Measurements from ENCODE around the gene TNS3.

The TNS3 gene

GRCh38 chr7:47325337-47325736 is 256.6 kb downstream of the TNS3 start:
- Histone ChIP-seq H3K36me3 (ENCODE audit: insufficient read depth, low read length) (no peaks in the 10 kb centered on the region), H3K9me3 (ENCODE audit: control insufficient read depth, insufficient read depth, low read length) (no peaks in the 10 kb centered on the region), H3K9ac (ENCODE audit: low read depth, low read length) (no peak overlapping the region), H3K4me1 (ENCODE audit: insufficient read depth, low read length) (peaks cover 24% of the 10 kb centered on the region)

- Histone ChIP-seq H3K9me3 (ENCODE audit: control insufficient read depth, insufficient read depth, low read length) (no peaks in the 10 kb centered on the region), H3K36me3 (ENCODE audit: insufficient read depth, low read length) (no peaks in the 10 kb centered on the region), H3K4me1 (ENCODE audit: insufficient read depth, low read length) (peaks cover 19% of the 10 kb centered on the region), H3K9ac (ENCODE audit: low read depth, low read length) (no peak overlapping the region)
These were observed 258.0 kb downstream of the TNS3 start for GRCh38 chr7:47323904-47324303.

- no peak overlapping the region for H3K9ac ChIP-seq (ENCODE audit: low read depth, low read length)
- peaks cover 13% of the 10 kb centered on the region; the same call in 1 of the 2 replicates for H3K4me1 ChIP-seq (ENCODE audit: insufficient read depth, low read length)
- H3K36me3 ChIP-seq (ENCODE audit: insufficient read depth, low read length): no peaks in the 10 kb centered on the region
- H3K9me3 ChIP-seq (ENCODE audit: control insufficient read depth, insufficient read depth, low read length): no peaks in the 10 kb centered on the region
These were observed 259.2 kb downstream of the TNS3 start for GRCh38 chr7:47322731-47323130.

GRCh38 chr7:47320296-47320695 is 261.6 kb downstream of the TNS3 start:
- no peaks in the 10 kb centered on the region for H3K9me3 ChIP-seq (ENCODE audit: control insufficient read depth, insufficient read depth, low read length)
- H3K9ac ChIP-seq (ENCODE audit: low read depth, low read length): no peak overlapping the region
- H3K4me1 ChIP-seq (ENCODE audit: insufficient read depth, low read length): peaks cover 5% of the 10 kb centered on the region; the same call in 1 of the 2 replicates
- no peaks in the 10 kb centered on the region for H3K36me3 ChIP-seq (ENCODE audit: insufficient read depth, low read length)

GRCh38 chr7:47318395-47319182 is 263.3 kb downstream of the TNS3 start:
- no peaks in the 10 kb centered on the region for H3K9me3 ChIP-seq (ENCODE audit: control insufficient read depth, insufficient read depth, low read length)
- no peak overlapping the region for H3K9ac ChIP-seq (ENCODE audit: low read depth, low read length)
- H3K36me3 ChIP-seq (ENCODE audit: insufficient read depth, low read length): no peaks in the 10 kb centered on the region
- peaks cover 18% of the 10 kb centered on the region for H3K4me1 ChIP-seq (ENCODE audit: insufficient read depth, low read length)

GRCh38 chr7:47317487-47317886 is 264.4 kb downstream of the TNS3 start:
- no peaks in the 10 kb centered on the region for H3K36me3 ChIP-seq (ENCODE audit: insufficient read depth, low read length)
- H3K4me1 ChIP-seq (ENCODE audit: insufficient read depth, low read length): peaks cover 19% of the 10 kb centered on the region
- no peaks in the 10 kb centered on the region for H3K9me3 ChIP-seq (ENCODE audit: control insufficient read depth, insufficient read depth, low read length)
- H3K9ac ChIP-seq (ENCODE audit: low read depth, low read length): no peak overlapping the region

- no peaks in the 10 kb centered on the region for H3K36me3 ChIP-seq (ENCODE audit: insufficient read depth, low read length)
- no peaks in the 10 kb centered on the region for H3K9me3 ChIP-seq (ENCODE audit: control insufficient read depth, insufficient read depth, low read length)
- H3K4me1 ChIP-seq (ENCODE audit: insufficient read depth, low read length): peaks cover 19% of the 10 kb centered on the region
- H3K9ac ChIP-seq (ENCODE audit: low read depth, low read length): peak overlapping the region; percentile 23; the same call in 1 of the 2 replicates
These were observed 266.9 kb downstream of the TNS3 start for GRCh38 chr7:47314728-47315607.

GRCh38 chr7:47314248-47314647 is 267.7 kb downstream of the TNS3 start:
- Histone ChIP-seq H3K9me3 (ENCODE audit: control insufficient read depth, insufficient read depth, low read length) (no peaks in the 10 kb centered on the region), H3K36me3 (ENCODE audit: insufficient read depth, low read length) (no peaks in the 10 kb centered on the region), H3K4me1 (ENCODE audit: insufficient read depth, low read length) (peaks cover 19% of the 10 kb centered on the region), H3K9ac (ENCODE audit: low read depth, low read length) (no peak overlapping the region)

- Histone ChIP-seq H3K9me3 (ENCODE audit: control insufficient read depth, insufficient read depth, low read length) (no peaks in the 10 kb centered on the region), H3K9ac (ENCODE audit: low read depth, low read length) (no peak overlapping the region), H3K36me3 (ENCODE audit: insufficient read depth, low read length) (no peaks in the 10 kb centered on the region), H3K4me1 (ENCODE audit: insufficient read depth, low read length) (peaks cover 19% of the 10 kb centered on the region)
These were observed 268.3 kb downstream of the TNS3 start for GRCh38 chr7:47313564-47313963.

- Histone ChIP-seq H3K36me3 (ENCODE audit: insufficient read depth, low read length) (no peaks in the 10 kb centered on the region), H3K9ac (ENCODE audit: low read depth, low read length) (no peak overlapping the region), H3K9me3 (ENCODE audit: control insufficient read depth, insufficient read depth, low read length) (no peaks in the 10 kb centered on the region), H3K4me1 (ENCODE audit: insufficient read depth, low read length) (peaks cover 19% of the 10 kb centered on the region)
These were observed 270.0 kb downstream of the TNS3 start for GRCh38 chr7:47311891-47312290.

GRCh38 chr7:47310020-47310419 is 271.9 kb downstream of the TNS3 start:
- H3K9me3 ChIP-seq (ENCODE audit: control insufficient read depth, insufficient read depth, low read length): no peaks in the 10 kb centered on the region
- no peaks in the 10 kb centered on the region for H3K36me3 ChIP-seq (ENCODE audit: insufficient read depth, low read length)
- H3K9ac ChIP-seq (ENCODE audit: low read depth, low read length): no peak overlapping the region
- peaks cover 11% of the 10 kb centered on the region for H3K4me1 ChIP-seq (ENCODE audit: insufficient read depth, low read length)

- no peaks in the 10 kb centered on the region for H3K9me3 ChIP-seq (ENCODE audit: control insufficient read depth, insufficient read depth, low read length)
- H3K4me1 ChIP-seq (ENCODE audit: insufficient read depth, low read length): peaks cover 3% of the 10 kb centered on the region; the same call in 1 of the 2 replicates
- no peak overlapping the region for H3K9ac ChIP-seq (ENCODE audit: low read depth, low read length)
- no peaks in the 10 kb centered on the region for H3K36me3 ChIP-seq (ENCODE audit: insufficient read depth, low read length)
These were observed 273.1 kb downstream of the TNS3 start for GRCh38 chr7:47308808-47309207.

GRCh38 chr7:47307311-47307710 is 274.6 kb downstream of the TNS3 start:
- H3K9me3 ChIP-seq (ENCODE audit: control insufficient read depth, insufficient read depth, low read length): no peaks in the 10 kb centered on the region
- no peaks in the 10 kb centered on the region for H3K4me1 ChIP-seq (ENCODE audit: insufficient read depth, low read length)
- no peaks in the 10 kb centered on the region for H3K36me3 ChIP-seq (ENCODE audit: insufficient read depth, low read length)
- no peak overlapping the region for H3K9ac ChIP-seq (ENCODE audit: low read depth, low read length)

GRCh38 chr7:47304727-47305719 is 276.9 kb downstream of the TNS3 start:
- H3K9ac ChIP-seq (ENCODE audit: low read depth, low read length): no peak overlapping the region
- no peaks in the 10 kb centered on the region for H3K36me3 ChIP-seq (ENCODE audit: insufficient read depth, low read length)
- H3K4me1 ChIP-seq (ENCODE audit: insufficient read depth, low read length): no peaks in the 10 kb centered on the region
- no peaks in the 10 kb centered on the region for H3K9me3 ChIP-seq (ENCODE audit: control insufficient read depth, insufficient read depth, low read length)
